Measurements from ENCODE around the gene PJVK. TPM values are rescaled to one million over a fixed set of nuclear protein-coding genes. Genes with fewer than 3 reads are reported as not detected.

Gene PJVK
- total RNA-seq, 2 experiments from 2014 or later = 4.0 to 6.9 TPM

GRCh38 chr2:178482437-178482836 is 31.3 kb downstream of the PJVK start:
- intact Hi-C loops (cut with micrococcal nuclease; ENCODE audit: unreplicated experiment) = no loop called here

GRCh38 chr2:178484245-178485041 is 33.3 kb downstream of the PJVK start:
- peaks cover 20% of the 10 kb centered on the region for H4K20me1 ChIP-seq (ENCODE audit: insufficient read depth, low read length)
- intact Hi-C loops (cut with micrococcal nuclease; ENCODE audit: unreplicated experiment) = no loop called here
- ChIA-PET POLR2A (no interaction called here), CTCF (ENCODE audit: unreplicated experiment) (no interaction called here)
- H2AFZ ChIP-seq (ENCODE audit: low read length) = no peak overlapping the region
- no peaks in the 10 kb centered on the region for H3K9me3 ChIP-seq (ENCODE audit: low read length)
- peaks cover 25% of the 10 kb centered on the region for H3K4me1 ChIP-seq (ENCODE audit: insufficient read depth, low read length, poor library complexity, severe bottlenecking)
- peaks cover 42% of the 10 kb centered on the region for H3K79me2 ChIP-seq (ENCODE audit: insufficient read depth, low read depth, low read length)
- no peak overlapping the region for H3K4me2 ChIP-seq (ENCODE audit: low read length)
- no peak overlapping the region for H3K27ac ChIP-seq (ENCODE audit: low read depth, low read length, poor library complexity, severe bottlenecking)
- H3K9me2 ChIP-seq (ENCODE audit: insufficient read depth, low read length) = no peaks in the 10 kb centered on the region
- H3K4me3 ChIP-seq (ENCODE audit: low read depth, low read length, poor library complexity, severe bottlenecking) = no peak overlapping the region
- H3K36me3 ChIP-seq (ENCODE audit: insufficient read depth, low read length) = peaks cover 25% of the 10 kb centered on the region
- TF ChIP-seq EZH2phosphoT487 (IDR thresholded peaks at IDR 0.05; ENCODE audit: borderline replicate concordance, low read depth, low read length) (no peak), CTCF (conservative IDR thresholded peaks at IDR 0.05; ENCODE audit: low read length) (no peak)
- no peak for DNase-seq (ENCODE audit: low spot score)
- BruUV-seq (replicated peaks) = no TSS peak

More at GRCh38 chr2:178482437-178482836, 31.3 kb downstream of the PJVK start:
- peak; percentile 32 for DNase-seq (ENCODE audit: low spot score)
- Histone ChIP-seq H3K36me3 (ENCODE audit: insufficient read depth, low read length) (peaks cover 19% of the 10 kb centered on the region), H3K4me2 (ENCODE audit: low read length) (peak overlapping the region; percentile 97), H3K79me2 (ENCODE audit: insufficient read depth, low read depth, low read length) (peaks cover 50% of the 10 kb centered on the region), H3K4me1 (ENCODE audit: insufficient read depth, low read length, poor library complexity, severe bottlenecking) (peaks cover 28% of the 10 kb centered on the region), H3K27ac (ENCODE audit: low read depth, low read length, poor library complexity, severe bottlenecking) (no peak overlapping the region), H3K4me3 (ENCODE audit: low read depth, low read length, poor library complexity, severe bottlenecking) (peak overlapping the region; percentile 78), H3K9me2 (ENCODE audit: insufficient read depth, low read length) (no peaks in the 10 kb centered on the region), H3K9me3 (ENCODE audit: low read length) (no peaks in the 10 kb centered on the region), H2AFZ (ENCODE audit: low read length) (no peak overlapping the region), H4K20me1 (ENCODE audit: insufficient read depth, low read length) (peaks cover 20% of the 10 kb centered on the region; the same call in 1 of the 2 replicates)
- POLR2A ChIA-PET = interaction anchor here (0.7 to 2.4 kb wide), 15 partner anchors 8 to 1271 kb away, joined by 3 to 21 read pairs (median 3); partner anchors contain the start of genes PJVK and PRKRA
- no peak for TF ChIP-seq CTCF (conservative IDR thresholded peaks at IDR 0.05; ENCODE audit: low read length)
- no peak for TF ChIP-seq EZH2phosphoT487 (IDR thresholded peaks at IDR 0.05; ENCODE audit: borderline replicate concordance, low read depth, low read length)
- CTCF ChIA-PET (ENCODE audit: unreplicated experiment) = no interaction called here
- BruUV-seq (replicated peaks) = no TSS peak

- ChIA-PET POLR2A (no interaction called here), CTCF (ENCODE audit: unreplicated experiment) (no interaction called here)
- Histone ChIP-seq H3K4me1 (ENCODE audit: insufficient read depth, low read length, poor library complexity, severe bottlenecking) (peaks cover 18% of the 10 kb centered on the region), H4K20me1 (ENCODE audit: insufficient read depth, low read length) (peaks cover 20% of the 10 kb centered on the region), H3K9me2 (ENCODE audit: insufficient read depth, low read length) (no peaks in the 10 kb centered on the region), H3K36me3 (ENCODE audit: insufficient read depth, low read length) (peaks cover 28% of the 10 kb centered on the region), H3K4me3 (ENCODE audit: low read depth, low read length, poor library complexity, severe bottlenecking) (no peak overlapping the region), H2AFZ (ENCODE audit: low read length) (no peak overlapping the region), H3K79me2 (ENCODE audit: insufficient read depth, low read depth, low read length) (peaks cover 42% of the 10 kb centered on the region), H3K27ac (ENCODE audit: low read depth, low read length, poor library complexity, severe bottlenecking) (no peak overlapping the region), H3K9me3 (ENCODE audit: low read length) (no peaks in the 10 kb centered on the region), H3K4me2 (ENCODE audit: low read length) (no peak overlapping the region)
- no peak for TF ChIP-seq EZH2phosphoT487 (IDR thresholded peaks at IDR 0.05; ENCODE audit: borderline replicate concordance, low read depth, low read length)
- BruUV-seq (replicated peaks) = no TSS peak
- DNase-seq (ENCODE audit: low spot score) = no peak
- intact Hi-C loops (cut with micrococcal nuclease; ENCODE audit: unreplicated experiment) = no loop called here
These were observed 34.2 kb downstream of the PJVK start for GRCh38 chr2:178485356-178485755.

Measured in OCI-LY7 (cell line).